Measurements from ENCODE around the gene KRTAP10-5.
"Not testable (repeated sequence)": the region's sequence is repeated elsewhere in the genome, so short reads cannot be mapped to it uniquely, and the experiment has no call there.

DNA sequence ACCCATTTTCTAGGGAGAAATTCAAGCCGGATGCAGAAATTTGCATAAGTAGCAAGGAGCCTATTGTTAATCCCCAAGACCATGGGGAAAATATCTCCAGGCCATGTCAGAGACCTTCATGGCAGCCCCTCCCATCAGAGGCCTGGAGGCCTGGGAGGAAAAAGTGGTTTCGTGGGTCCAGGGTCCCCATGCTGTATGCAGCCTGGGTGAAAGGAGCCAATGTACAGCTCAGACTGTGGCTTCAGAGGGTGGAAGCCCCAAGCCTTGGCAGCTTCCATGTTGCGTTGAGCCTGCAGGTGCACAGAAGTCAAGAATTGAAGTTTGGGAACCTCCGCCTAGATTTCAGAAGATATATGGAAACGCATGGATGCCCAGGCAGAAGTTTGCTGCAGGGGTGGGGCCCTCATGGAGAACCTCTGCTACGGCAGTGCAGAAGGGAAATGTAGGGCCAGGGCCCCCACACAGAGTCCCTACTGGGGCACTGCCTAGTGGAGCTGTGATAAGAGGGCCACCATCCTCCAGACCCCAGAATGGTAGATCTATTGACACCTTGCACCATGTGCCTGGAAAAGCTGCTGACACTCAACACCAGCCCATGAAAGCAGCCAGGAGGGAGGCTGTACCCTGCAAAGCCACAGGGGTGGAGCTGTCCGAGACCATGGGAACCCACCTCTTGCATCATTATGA lies 29.9 kb upstream of the KRTAP10-5 start:
- TF ChIP-seq TAF1 (IDR thresholded peaks at IDR 0.05; ENCODE audit: borderline replicate concordance, low read depth, low read length); POLR2A (IDR thresholded peaks at IDR 0.05; ENCODE audit: low read depth, low read length); POLR2AphosphoS5 (IDR thresholded peaks at IDR 0.05; ENCODE audit: low read depth, low read length): not testable (repeated sequence)

Data from GM12892 (cell line).